Muscle layer of colon (tissue), 2 donors: Measurements from ENCODE around the gene FDX1.
"Not testable (repeated sequence)": the region's sequence is repeated elsewhere in the genome, so short reads cannot be mapped to it uniquely, and the experiment has no call there.

Experiments
- H3K27ac ChIP-seq: one replicate; pipeline ENCODE4 v1.7.0; 2013; ENCODE audit warnings: low read depth, mild to moderate bottlenecking, low read length, moderate library complexity
- H3K27me3 ChIP-seq, 2 donors: one replicate each; pipeline ENCODE4 v1.7.0; 2013; ENCODE audit warnings: low read length in 2 of 2, mild to moderate bottlenecking in 2 of 2; ENCODE audit not compliant: insufficient read depth in 2 of 2, control insufficient read depth in 1 of 2
- H3K36me3 ChIP-seq: one replicate; pipeline ENCODE4 v1.7.0; 2013; ENCODE audit warnings: mild to moderate bottlenecking, low read length; ENCODE audit not compliant: insufficient read depth
- H3K4me1 ChIP-seq: one replicate; pipeline ENCODE4 v1.7.0; 2013; ENCODE audit warnings: mild to moderate bottlenecking, low read length; ENCODE audit not compliant: insufficient read depth
- H3K4me3 ChIP-seq, 2 donors: one replicate each; pipeline ENCODE4 v1.7.0; 2013; ENCODE audit warnings: low read length in 2 of 2, low read depth in 1 of 2, mild to moderate bottlenecking in 1 of 2, moderate library complexity in 1 of 2
- H3K9ac ChIP-seq: one replicate; pipeline ENCODE4 v1.7.0; 2013; ENCODE audit warnings: low read length
- H3K9me3 ChIP-seq: one replicate; pipeline ENCODE4 v1.7.0; 2013; ENCODE audit warnings: mild to moderate bottlenecking, low read length
- donor health status: abdominal sarcoma.
- donor health status: Adenocarcinoma of cecum.

FDX1 gene

DNA sequence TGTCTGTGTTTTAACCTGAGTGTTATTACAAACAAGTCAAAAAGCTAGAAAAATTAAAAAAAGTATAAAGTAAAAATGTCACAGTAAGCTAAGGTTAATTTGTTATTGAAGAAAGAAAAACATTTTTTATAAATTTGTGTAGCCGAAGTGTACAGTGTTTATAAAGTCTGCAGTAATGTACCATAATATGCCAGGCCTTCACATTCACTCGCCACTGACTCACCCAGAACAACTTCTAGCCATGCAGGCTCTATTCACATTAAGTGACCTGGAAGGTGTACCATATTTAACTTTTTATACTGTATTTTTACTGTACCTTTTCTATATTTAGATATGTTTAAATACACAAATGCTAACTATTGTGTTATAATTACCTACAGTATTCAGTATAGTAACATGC lies 14.7 kb upstream of the FDX1 start:
- H3K4me1 ChIP-seq = no peaks in the 10 kb centered on the region
- H3K9me3 ChIP-seq = no peaks in the 10 kb centered on the region
- no peaks in the 10 kb centered on the region for H3K27me3 ChIP-seq
- H3K36me3 ChIP-seq = no peaks in the 10 kb centered on the region
- H3K9ac ChIP-seq = no peak overlapping the region
- H3K4me3 ChIP-seq = no peak overlapping the region
- H3K27ac ChIP-seq = no peak overlapping the region

- H3K27ac ChIP-seq, H3K4me1 ChIP-seq, H3K36me3 ChIP-seq, H3K27me3 ChIP-seq, H3K9ac ChIP-seq, H3K4me3 ChIP-seq, H3K9me3 ChIP-seq: not testable (repeated sequence)
Observed at GRCh38 chr11:110421658-110422057, 8.1 kb upstream of the FDX1 start.

GRCh38 chr11:110422306-110422905 lies 7.3 kb upstream of the FDX1 start:
- Histone ChIP-seq H3K4me3 (no peak overlapping the region), H3K4me1 (no peaks in the 10 kb centered on the region), H3K27ac (no peak overlapping the region), H3K27me3 (no peaks in the 10 kb centered on the region), H3K9ac (no peak overlapping the region), H3K36me3 (no peaks in the 10 kb centered on the region), H3K9me3 (no peaks in the 10 kb centered on the region)

- Histone ChIP-seq H3K9ac (no peak overlapping the region), H3K36me3 (no peaks in the 10 kb centered on the region), H3K27me3 (no peaks in the 10 kb centered on the region), H3K4me3 (no peak overlapping the region), H3K27ac (no peak overlapping the region), H3K4me1 (no peaks in the 10 kb centered on the region), H3K9me3 (no peaks in the 10 kb centered on the region)
Observed at GRCh38 chr11:110424775-110425444, 4.8 kb upstream of the FDX1 start.

DNA sequence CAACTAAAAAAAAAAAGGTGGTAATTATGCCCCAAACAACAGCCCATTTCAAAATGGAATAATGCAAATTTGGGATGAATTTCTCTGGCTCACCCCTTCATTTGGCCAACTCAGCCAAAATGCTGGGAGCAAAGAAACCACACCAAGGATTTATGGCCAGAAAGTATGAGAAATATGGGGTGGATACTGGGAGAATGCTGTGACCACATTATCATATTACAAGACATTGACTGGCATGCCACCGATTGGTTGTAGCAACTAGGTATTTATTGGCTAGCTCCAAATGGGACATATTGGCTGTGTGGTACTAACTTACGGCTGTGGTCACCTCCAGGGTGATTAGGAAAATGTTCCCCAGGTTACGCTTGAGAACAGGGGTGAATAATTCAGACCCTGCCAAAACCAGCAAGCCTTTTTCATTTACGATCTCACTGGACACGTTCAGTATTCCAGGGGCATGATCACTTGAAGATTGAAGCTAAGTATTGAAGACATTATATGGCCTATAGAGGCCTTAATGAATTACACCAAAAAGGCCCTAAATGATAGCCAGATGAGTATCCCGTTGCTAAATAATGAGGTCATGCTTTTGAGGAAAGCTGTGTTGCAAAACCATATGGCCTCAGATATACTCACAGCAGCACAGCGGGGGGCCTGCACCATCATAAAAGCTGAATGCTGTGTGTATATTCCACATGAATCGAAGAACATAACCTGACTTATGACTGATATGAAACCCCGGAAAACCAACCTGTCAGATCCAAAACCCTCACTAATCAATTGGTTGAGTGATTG lies 3.8 kb upstream of the FDX1 start:
- H3K9ac ChIP-seq = no peak overlapping the region
- no peaks in the 10 kb centered on the region for H3K36me3 ChIP-seq
- no peak overlapping the region for H3K27ac ChIP-seq
- H3K4me1 ChIP-seq = peaks cover 4% of the 10 kb centered on the region
- H3K4me3 ChIP-seq = no peak overlapping the region
- no peaks in the 10 kb centered on the region for H3K27me3 ChIP-seq
- H3K9me3 ChIP-seq = no peaks in the 10 kb centered on the region

DNA sequence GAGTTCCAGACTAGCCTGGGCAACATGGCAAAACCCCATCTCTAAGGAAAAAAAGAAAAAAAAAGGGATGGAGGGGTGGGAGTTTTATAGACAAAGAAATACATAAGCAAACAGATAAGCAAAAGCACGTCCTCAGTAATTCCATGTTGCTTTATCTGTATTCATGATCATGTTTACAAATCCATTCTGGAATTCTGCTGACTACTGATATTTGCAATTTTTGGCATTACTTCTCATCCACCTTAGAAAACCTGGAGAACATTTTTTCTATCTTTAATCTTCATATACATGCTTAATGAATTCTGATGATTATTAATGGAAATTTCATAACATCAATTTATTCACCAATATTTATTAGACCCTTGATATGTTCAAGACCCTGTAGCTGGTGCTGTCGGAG lies 1.7 kb upstream of the FDX1 start:
- Histone ChIP-seq H3K9me3 (no peaks in the 10 kb centered on the region), H3K4me1 (peaks cover 19% of the 10 kb centered on the region), H3K4me3 (no peak overlapping the region), H3K9ac (no peak overlapping the region), H3K27me3 (no peaks in the 10 kb centered on the region), H3K27ac (no peak overlapping the region), H3K36me3 (no peaks in the 10 kb centered on the region)

DNA sequence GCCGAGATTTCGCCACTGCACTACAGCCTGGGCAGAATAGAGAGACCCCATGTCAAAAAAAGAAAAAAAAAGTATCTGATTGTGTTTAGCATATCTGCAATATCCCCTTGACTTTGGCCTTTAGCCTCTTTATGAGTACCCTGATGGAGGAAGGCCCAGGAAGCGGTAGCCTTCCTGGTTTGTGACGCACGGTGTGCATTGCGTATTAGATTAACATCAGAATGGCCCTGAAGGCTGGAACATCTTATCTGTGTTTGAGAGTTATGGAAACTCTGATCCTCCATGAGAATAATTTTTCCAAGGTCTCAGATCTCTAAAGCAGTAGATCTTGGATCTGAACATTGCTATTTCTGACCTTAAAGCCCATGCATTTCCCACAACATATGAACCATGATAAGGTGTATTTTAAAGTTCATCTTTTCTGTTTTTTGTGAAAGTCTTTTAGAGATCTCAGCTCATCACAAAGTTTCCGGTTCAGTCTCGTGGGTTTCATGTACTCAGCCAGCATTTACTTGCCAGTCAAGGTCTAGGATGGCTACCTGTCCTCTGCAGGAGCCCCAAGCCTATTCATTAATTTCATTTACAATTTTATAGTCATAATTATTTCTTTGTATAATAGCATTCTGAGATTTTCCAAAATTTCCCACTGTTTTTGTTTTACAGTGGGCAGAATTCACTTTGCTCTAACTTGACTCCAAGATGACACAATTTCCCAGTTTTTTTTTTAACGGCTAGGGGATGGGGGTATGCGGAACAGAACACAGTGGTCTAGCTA lies 605 bp upstream of the FDX1 start:
- Histone ChIP-seq H3K9me3 (no peaks in the 10 kb centered on the region), H3K9ac (peak overlapping the region; percentile 20), H3K36me3 (no peaks in the 10 kb centered on the region), H3K27me3 (no peaks in the 10 kb centered on the region), H3K27ac (peak overlapping the region; percentile 84), H3K4me1 (peaks cover 29% of the 10 kb centered on the region), H3K4me3 (peak overlapping the region; percentile 53 to 76)

DNA sequence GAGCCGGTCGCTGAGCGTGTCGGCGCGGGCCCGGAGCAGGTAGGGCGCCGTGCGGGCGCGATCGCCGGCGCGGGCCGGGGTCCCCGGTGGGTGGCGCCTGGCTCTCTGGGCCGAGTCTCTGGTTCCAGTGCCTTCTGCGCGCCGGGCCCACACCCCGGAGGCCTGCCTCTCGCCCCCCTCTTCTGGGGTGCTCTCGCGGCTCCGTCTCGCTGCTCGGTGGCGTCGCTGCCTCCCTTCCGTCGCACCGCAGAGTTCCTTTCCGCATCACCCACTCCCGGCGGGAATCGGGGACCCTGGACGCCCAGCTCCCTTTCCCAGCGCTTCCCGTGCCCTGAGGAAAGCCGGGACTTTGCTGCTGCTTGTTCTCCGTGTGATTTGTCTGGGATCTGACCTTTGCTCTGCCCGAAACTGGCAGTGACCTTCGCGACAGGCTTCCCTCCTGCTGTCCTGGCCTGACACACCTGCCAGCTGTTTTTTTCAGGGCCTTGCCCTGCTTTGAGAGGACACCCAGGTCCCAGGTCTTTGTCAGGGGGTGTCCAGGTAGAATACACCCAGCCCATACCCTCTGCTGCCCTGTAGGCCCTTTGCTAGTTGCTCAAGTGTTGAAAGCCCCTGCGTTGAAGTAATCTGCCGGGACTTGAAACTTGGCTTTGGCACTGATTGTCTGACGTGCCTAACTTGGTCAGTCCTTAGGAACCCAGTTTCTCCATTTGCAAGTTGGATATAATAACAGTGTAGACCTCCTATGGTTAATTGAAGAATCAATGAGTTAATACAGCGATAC lies 711 bp downstream of the FDX1 start:
- Histone ChIP-seq H3K4me1 (peaks cover 29% of the 10 kb centered on the region), H3K27ac (peak overlapping the region; percentile 79), H3K9me3 (no peaks in the 10 kb centered on the region), H3K27me3 (no peaks in the 10 kb centered on the region), H3K4me3 (peak overlapping the region; percentile 76 to 98), H3K9ac (peak overlapping the region; percentile 86), H3K36me3 (no peaks in the 10 kb centered on the region)

DNA sequence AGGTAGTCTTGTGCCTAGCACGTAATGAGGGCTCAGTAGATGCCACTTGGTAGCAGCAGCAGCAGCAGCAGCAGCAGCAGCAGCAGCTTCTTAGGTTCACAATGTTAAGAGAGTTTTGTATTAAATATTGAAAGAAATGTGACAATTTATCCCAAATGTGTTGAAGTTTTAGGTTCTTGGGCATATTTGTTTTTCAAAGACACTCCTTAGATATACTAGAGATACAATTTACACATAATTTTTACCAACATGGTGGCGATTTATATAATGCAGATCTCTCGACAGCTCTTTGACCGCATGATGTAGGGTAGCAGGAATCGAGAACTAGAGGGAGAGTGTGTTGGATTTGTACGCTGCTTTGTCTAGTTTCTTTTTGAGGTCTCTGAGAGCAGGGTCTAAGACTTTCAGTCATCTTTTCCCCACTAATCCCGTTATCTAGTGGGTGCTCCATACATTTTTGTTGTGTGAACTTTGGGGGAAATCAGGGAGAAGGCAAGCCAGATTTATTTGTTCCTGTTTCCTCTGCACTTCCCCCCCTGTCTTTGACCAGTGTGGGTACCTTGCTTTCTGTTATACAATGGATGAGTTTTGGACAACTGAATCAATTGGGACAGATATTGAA lies 1.4 kb downstream of the FDX1 start:
- H3K36me3 ChIP-seq = no peaks in the 10 kb centered on the region
- peak overlapping the region; percentile 76 to 98 for H3K4me3 ChIP-seq
- H3K4me1 ChIP-seq = peaks cover 29% of the 10 kb centered on the region
- H3K27me3 ChIP-seq = no peaks in the 10 kb centered on the region
- peak overlapping the region; percentile 86 for H3K9ac ChIP-seq
- no peaks in the 10 kb centered on the region for H3K9me3 ChIP-seq
- no peak overlapping the region for H3K27ac ChIP-seq

GRCh38 chr11:110431674-110432073 lies 1.9 kb downstream of the FDX1 start:
- Histone ChIP-seq H3K9ac (peak overlapping the region; percentile 86), H3K27ac (no peak overlapping the region), H3K27me3 (no peaks in the 10 kb centered on the region), H3K4me3 (peak overlapping the region; percentile 76 to 98), H3K36me3 (no peaks in the 10 kb centered on the region), H3K4me1 (peaks cover 29% of the 10 kb centered on the region), H3K9me3 (no peaks in the 10 kb centered on the region)
